ENCODE measurements around the gene FLNC. TPM values are rescaled to one million over a fixed set of nuclear protein-coding genes. Genes with fewer than 3 reads are reported as not detected.

FLNC gene
- polyA plus RNA-seq, 1 donor: 14.9 TPM

- no peak for DNase-seq
These were observed 2.0 kb downstream of the FLNC start for GRCh38 chr7:128831994-128832879.

- DNase-seq: no peak
These were observed 2.6 kb downstream of the FLNC start for GRCh38 chr7:128832880-128833147.

- no peak for DNase-seq
These were observed 3.1 kb downstream of the FLNC start for GRCh38 chr7:128833148-128833945.

GRCh38 chr7:128833946-128834325 lies 3.7 kb downstream of the FLNC start:
- DNase-seq: no peak

- no peak for DNase-seq
These were observed 5.1 kb downstream of the FLNC start for GRCh38 chr7:128835231-128835751.

GRCh38 chr7:128835790-128836641 lies 5.8 kb downstream of the FLNC start:
- no peak for DNase-seq

- no peak for DNase-seq
These were observed 6.6 kb downstream of the FLNC start for GRCh38 chr7:128836729-128837348.

GRCh38 chr7:128837521-128837921 lies 7.3 kb downstream of the FLNC start:
- no peak for DNase-seq

GRCh38 chr7:128838109-128838779 lies 8.0 kb downstream of the FLNC start:
- DNase-seq: no peak

GRCh38 chr7:128838981-128839731 lies 8.9 kb downstream of the FLNC start:
- DNase-seq: no peak

GRCh38 chr7:128839751-128840177 lies 9.6 kb downstream of the FLNC start:
- DNase-seq: no peak

- DNase-seq: no peak
These were observed 10.3 kb downstream of the FLNC start for GRCh38 chr7:128840326-128841170.

- no peak for DNase-seq
These were observed 11.0 kb downstream of the FLNC start for GRCh38 chr7:128841171-128841690.

GRCh38 chr7:128841921-128842673 lies 11.9 kb downstream of the FLNC start:
- no peak for DNase-seq

- no peak for DNase-seq
These were observed 12.8 kb downstream of the FLNC start for GRCh38 chr7:128842674-128843641.

GRCh38 chr7:128843938-128844621 lies 13.9 kb downstream of the FLNC start:
- no peak for DNase-seq

Data from left kidney (tissue), 2 donors.